K562 (cell line): Measurements from ENCODE around the gene WNT11. TPM values are rescaled to one million over a fixed set of nuclear protein-coding genes. Genes with fewer than 3 reads are reported as not detected.

Experiments used
- ATAC-seq: fragments of 200-7000 bp; cut with Tn5 transposase; 3 replicates; pipeline ENCODE4 v1.9.1; 2020; ENCODE audit warnings: moderate library complexity
- BruUV-seq: library from RNA; stranded (reverse); fragments of 400-500 nt; replicated peaks from 2 replicates; lab custom pipeline; 2021; lab: Mats Ljungman, UMichigan
- CTCF ChIA-PET: fragments of 300-600 bp; formaldehyde crosslinking; extraction: SDS; loops from one replicate; lab custom pipeline; 2021; ENCODE audit warnings: low intra/inter-chr PET ratio; lab: Yijun Ruan, JAX
- POLR2A ChIA-PET: fragments of 300-600, 350-650 bp; sonication (Branson Sonifier 250); formaldehyde crosslinking; extraction: SDS; loops from one replicate; lab custom pipeline; 2021; ENCODE audit warnings: antibody characterized with exemption, inconsistent platforms; lab: Yijun Ruan, JAX
- DNase-seq, 4 experiments: peaks; one replicate each; pipeline versions ENCODE4 v3.0.0 to v3.0.0-alpha.2; 2011 to 2018; ENCODE audit warnings: low spot score in 3 of 4, mixed read lengths in 3 of 4; ENCODE audit errors: extremely low read depth in 1 of 4
- FAIRE-seq: peaks from 2 replicates; lab custom pipeline; 2011; peaks lifted over from hg19 to GRCh38; lab: Jason Lieb, UNC
- H2AFZ ChIP-seq: 2 replicates; pipeline ENCODE4 v1.6.0; 2011; ENCODE audit warnings: low read depth, low read length, control low read depth, inconsistent platforms
- H3K27ac ChIP-seq: fragments of 200-600 bp; 3 replicates; pipeline ENCODE4 v1.8.0; 2011; ENCODE audit warnings: low read depth, mild to moderate bottlenecking, control low read depth, inconsistent platforms, low read length, moderate library complexity, mixed read lengths; ENCODE audit errors: extremely low read depth
- H3K27me3 ChIP-seq, 2 experiments: fragments of 300-600 bp in 1 of 2; 2 replicates in 1 of 2; 3 replicates in 1 of 2; pipeline versions ENCODE4 v1.6.0 to v1.8.0; 2011; ENCODE audit warnings: inconsistent platforms in 2 of 2, low read length in 2 of 2, mild to moderate bottlenecking in 1 of 2, mixed read lengths in 1 of 2, moderate library complexity in 1 of 2; ENCODE audit not compliant: control insufficient read depth in 2 of 2, insufficient read depth in 2 of 2
- H3K36me3 ChIP-seq: fragments of 300-600 bp; 3 replicates; pipeline ENCODE4 v1.8.0; 2011; ENCODE audit warnings: mild to moderate bottlenecking, low read length, inconsistent platforms; ENCODE audit not compliant: control insufficient read depth, insufficient read depth
- H3K4me1 ChIP-seq, 2 experiments: fragments of 200-600 bp in 1 of 2; replicated peaks in 1 of 2; 2 replicates in 1 of 2; 3 replicates in 1 of 2; pipeline versions ENCODE4 v1.5.1 to v1.8.0; 2011; ENCODE audit warnings: inconsistent platforms in 2 of 2, low read length in 2 of 2, mild to moderate bottlenecking in 1 of 2, mixed read lengths in 1 of 2, moderate library complexity in 1 of 2; ENCODE audit not compliant: control insufficient read depth in 2 of 2, insufficient read depth in 2 of 2
- H3K4me2 ChIP-seq: 2 replicates; pipeline ENCODE4 v1.6.1; 2011; ENCODE audit warnings: low read length, control low read depth, inconsistent platforms, mixed read lengths; ENCODE audit not compliant: insufficient read depth
- H3K4me3 ChIP-seq: fragments of 200-600 bp; sonication (generic), shearing (Covaris generic); 2 replicates; pipeline ENCODE4 v1.5.1; 2016; ENCODE audit warnings: control low read depth, inconsistent platforms
- H3K79me2 ChIP-seq: fragments of 200-600 bp; 3 replicates; pipeline ENCODE4 v1.8.0; 2011; ENCODE audit warnings: low read length, inconsistent platforms; ENCODE audit not compliant: control insufficient read depth, insufficient read depth
- H3K9ac ChIP-seq, 2 experiments: 2 replicates each; pipeline versions ENCODE4 v1.6.0 to v1.6.1; 2011; ENCODE audit warnings: low read depth in 2 of 2, low read length in 2 of 2, control low read depth in 1 of 2, inconsistent platforms in 1 of 2, mild to moderate bottlenecking in 1 of 2, mixed read lengths in 1 of 2; ENCODE audit not compliant: insufficient read depth in 1 of 2
- H3K9me1 ChIP-seq: one replicate; pipeline ENCODE4 v1.6.0; 2011; ENCODE audit warnings: inconsistent platforms, mild to moderate bottlenecking, low read length, moderate library complexity; ENCODE audit not compliant: control insufficient read depth, insufficient read depth
- H3K9me3 ChIP-seq: replicated peaks from 2 replicates; pipeline ENCODE4 v1.5.1; 2011; ENCODE audit warnings: low read depth, low read length, inconsistent platforms; ENCODE audit not compliant: control insufficient read depth, insufficient read depth
- H4K20me1 ChIP-seq: replicated peaks from 2 replicates; pipeline ENCODE4 v1.6.1; 2011; ENCODE audit warnings: low read length, inconsistent platforms, mixed read lengths; ENCODE audit not compliant: control insufficient read depth, insufficient read depth
- MYC ChIP-seq, 2 experiments: fragments of 250-450 bp in 1 of 2; sonication (Bioruptor Pico) in 1 of 2; IDR thresholded peaks; 2 replicates each; pipeline versions ENCODE4 v1.5.1 to v1.6.1; 2012 to 2021; ENCODE audit warnings: low read depth in 2 of 2, borderline replicate concordance in 1 of 2, improper control_type of control experiment in 1 of 2, low read length in 1 of 2, mild to moderate bottlenecking in 1 of 2, moderate library complexity in 1 of 2
- WGBS: fragments of 100-300 bp; shearing (Covaris generic); methylation state at CpG from one replicate; pipeline ENCODE4 v1.1.6; 2016; ENCODE audit warnings: low coverage, mixed read lengths; ENCODE audit not compliant: insufficient coverage; ENCODE audit errors: missing lambda C conversion rate; 5-methylcytosine and 5-hydroxymethylcytosine counted together
- in situ Hi-C: fragments of 300-500 bp; cut with MboI; formaldehyde crosslinking; loops from 4 replicates; pipeline ENCODE4 v1.15.0; 2018; ENCODE audit warnings: inconsistent platforms, mixed read lengths
- intact Hi-C: fragments of 100-400 bp; cut with micrococcal nuclease; formaldehyde crosslinking; loops from 2 replicates; pipeline ENCODE4 v1.14.2; 2022
- polyA plus RNA-seq, 8 experiments: library from polyadenylated mRNA; depleted of rRNA in 4 of 8; stranded (reverse) in 5 of 8; unstranded in 3 of 8; fragments of >200 nt; fragmentation: Nextera tagmentation in 2 of 8; fragmentation: Illumina TruSeq in 1 of 8; extraction: Ambion mirVana in 2 of 8; extraction: Trizol in 1 of 8; gene quantifications; 2 replicates each; pipeline versions ENCODE4 v1.2.1 to v1.2.3, GENCODE V29; 2011 to 2014; ENCODE audit warnings: inconsistent platforms in 1 of 8, missing spikeins in 1 of 8
- total RNA-seq, 7 experiments: library from RNA; depleted of rRNA in 6 of 7; stranded (reverse); fragments of >200 nt in 6 of 7; fragmentation: Illumina TruSeq in 2 of 7; extraction: Trizol in 2 of 7; gene quantifications; 2 replicates each; pipeline versions ENCODE4 v1.2.1 to v1.2.3, GENCODE V29; 2011 to 2021; ENCODE audit warnings: low replicate concordance in 1 of 7
- TF ChIP-seq, protein P1 (sequence below): fragments of 250-450 bp; sonication (Bioruptor Pico); IDR thresholded peaks from 2 replicates; pipeline ENCODE4 v1.4.0; 2020

WNT11 gene
- total and polyA plus RNA-seq, 9 of the 15 experiments (the other 6 are each of a cell fraction or from before 2014, with no cell fraction given) = 0.03 to 0.20 (median 0.09) TPM; not detected in 4

DNA sequence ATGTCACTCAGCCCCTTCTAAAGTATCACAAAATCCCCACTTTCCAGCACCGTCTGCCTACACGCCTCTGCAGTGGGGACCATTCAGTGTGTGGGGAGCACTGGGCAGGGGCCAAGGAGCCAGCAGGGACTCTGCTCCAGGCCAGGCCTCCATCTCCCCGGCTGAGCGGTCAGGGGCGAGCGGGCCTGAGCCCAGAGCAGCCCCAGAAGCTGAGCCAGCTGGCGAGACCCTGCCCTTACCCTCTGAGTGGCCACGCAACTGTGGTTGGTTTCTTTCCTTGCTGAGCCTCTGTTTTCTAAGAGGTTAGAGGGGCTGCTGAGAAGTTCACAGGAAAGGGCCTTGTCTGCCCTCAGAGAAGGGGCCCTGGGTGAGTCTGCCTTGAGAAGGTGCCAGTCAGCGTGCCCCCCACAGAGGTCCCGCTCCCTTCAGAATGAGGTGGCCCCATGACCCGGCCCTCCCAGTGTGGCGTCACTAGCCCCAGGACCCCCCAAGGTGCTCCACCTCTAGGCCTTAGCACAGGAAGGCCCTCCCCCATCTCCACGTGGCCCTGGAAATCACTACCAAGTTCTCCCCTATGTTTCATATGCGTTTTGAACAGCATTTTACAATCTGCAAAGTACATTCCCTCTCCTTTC lies 46.9 kb downstream of the WNT11 start:
- Histone ChIP-seq H3K9me3 (no peaks in the 10 kb centered on the region), H3K27ac (no peak overlapping the region), H3K4me3 (no peak overlapping the region), H3K36me3 (no peaks in the 10 kb centered on the region), H2AFZ (no peak overlapping the region), H3K27me3 (peaks cover 4 to 33% of the 10 kb centered on the region in 2 experiments; a peak in 4 of 5 replicates), H3K4me1 (peaks cover 17 to 45% of the 10 kb centered on the region in 2 experiments; a peak in 4 of 5 replicates), H3K4me2 (no peak overlapping the region), H3K9ac (no peak overlapping the region; a peak in 1 of 4 replicates), H3K79me2 (no peaks in the 10 kb centered on the region), H4K20me1 (peaks cover 3% of the 10 kb centered on the region; the same call in 1 of the 2 replicates), H3K9me1 (no peaks in the 10 kb centered on the region)
- in situ Hi-C loops (no loop called here), intact Hi-C loops (loop anchor here (10.0 kb wide), 1 partner anchor 435 kb away; no protein-coding TSS in a partner anchor)
- WGBS = 34% methylated on average over 10 of the region's 14 CpGs
- TF ChIP-seq MYC (IDR thresholded peaks at IDR 0.05; ENCODE audit: low read depth, low read length) = peak; percentile 15; the same call in 1 of the 2 replicates
- TF ChIP-seq MYC (CRISPR knock-in tag; IDR thresholded peaks at IDR 0.05; ENCODE audit: borderline replicate concordance, low read depth) = no peak
- TF ChIP-seq, protein P1, sequence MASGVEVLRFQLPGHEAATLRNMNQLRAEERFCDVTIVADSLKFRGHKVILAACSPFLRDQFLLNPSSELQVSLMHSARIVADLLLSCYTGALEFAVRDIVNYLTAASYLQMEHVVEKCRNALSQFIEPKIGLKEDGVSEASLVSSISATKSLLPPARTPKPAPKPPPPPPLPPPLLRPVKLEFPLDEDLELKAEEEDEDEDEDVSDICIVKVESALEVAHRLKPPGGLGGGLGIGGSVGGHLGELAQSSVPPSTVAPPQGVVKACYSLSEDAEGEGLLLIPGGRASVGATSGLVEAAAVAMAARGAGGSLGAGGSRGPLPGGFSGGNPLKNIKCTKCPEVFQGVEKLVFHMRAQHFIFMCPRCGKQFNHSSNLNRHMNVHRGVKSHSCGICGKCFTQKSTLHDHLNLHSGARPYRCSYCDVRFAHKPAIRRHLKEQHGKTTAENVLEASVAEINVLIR (CRISPR knock-in tag) = no peak
- FAIRE-seq = no peak
- ChIA-PET CTCF (no interaction called here), POLR2A (no interaction called here)
- DNase-seq = no peak
- no peak for ATAC-seq
- BruUV-seq = no TSS peak
